DMS53 treated with DMSO at 0.1 percent for 48 hours (cell line): Measurements from ENCODE around the gene TMEM134.

Experiments
- DNase-seq: peaks from one replicate; lab custom pipeline; 2025; ENCODE audit not compliant: unreplicated experiment; lab: John Stamatoyannopoulos, UW

The TMEM134 gene

DNA sequence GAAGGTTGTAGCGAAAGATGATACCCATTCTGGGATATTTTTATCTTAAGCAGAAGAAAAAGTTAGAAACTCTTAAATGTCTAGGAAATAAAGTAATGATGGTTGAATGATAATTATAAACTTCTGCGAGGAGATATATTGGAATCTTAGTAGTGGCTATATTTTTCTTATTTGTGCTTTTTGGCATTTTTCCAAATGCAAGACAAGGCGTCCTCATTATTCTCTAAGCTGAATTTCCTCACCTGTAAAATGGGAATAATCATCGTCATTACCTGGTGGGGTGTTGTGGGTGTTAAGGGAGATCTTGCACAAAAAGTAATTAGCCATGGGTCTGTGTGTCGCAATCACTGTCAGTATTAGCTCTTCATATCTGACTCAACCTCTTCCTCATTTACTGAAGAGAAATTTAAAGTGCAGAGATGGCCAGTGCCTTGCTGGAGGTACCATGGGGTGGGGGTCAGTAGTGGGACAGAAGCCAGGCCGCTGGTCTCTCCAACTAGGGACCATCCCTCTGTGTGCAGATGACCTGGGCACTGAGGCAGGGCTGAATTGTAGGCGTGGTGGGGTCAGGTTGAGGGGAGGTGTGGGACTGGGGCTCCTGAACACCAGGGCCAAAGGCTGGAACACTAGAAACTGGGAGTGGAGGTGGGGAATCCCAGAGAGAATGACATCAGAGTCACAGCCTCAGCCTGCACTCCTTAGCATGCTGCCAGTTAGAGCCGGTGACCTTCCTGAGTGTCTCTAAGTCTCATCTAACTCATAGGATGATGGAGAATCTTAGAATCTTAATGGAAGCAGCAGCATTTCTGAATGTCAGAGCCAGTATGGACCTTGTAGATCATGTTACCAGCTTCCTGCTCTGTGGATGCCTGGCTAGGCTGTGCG, 32.0 kb upstream of the TMEM134 start:
- no peak for DNase-seq

- no peak for DNase-seq
Measured at GRCh38 chr11:67500484-67500821, 31.4 kb upstream of the TMEM134 start.

DNA sequence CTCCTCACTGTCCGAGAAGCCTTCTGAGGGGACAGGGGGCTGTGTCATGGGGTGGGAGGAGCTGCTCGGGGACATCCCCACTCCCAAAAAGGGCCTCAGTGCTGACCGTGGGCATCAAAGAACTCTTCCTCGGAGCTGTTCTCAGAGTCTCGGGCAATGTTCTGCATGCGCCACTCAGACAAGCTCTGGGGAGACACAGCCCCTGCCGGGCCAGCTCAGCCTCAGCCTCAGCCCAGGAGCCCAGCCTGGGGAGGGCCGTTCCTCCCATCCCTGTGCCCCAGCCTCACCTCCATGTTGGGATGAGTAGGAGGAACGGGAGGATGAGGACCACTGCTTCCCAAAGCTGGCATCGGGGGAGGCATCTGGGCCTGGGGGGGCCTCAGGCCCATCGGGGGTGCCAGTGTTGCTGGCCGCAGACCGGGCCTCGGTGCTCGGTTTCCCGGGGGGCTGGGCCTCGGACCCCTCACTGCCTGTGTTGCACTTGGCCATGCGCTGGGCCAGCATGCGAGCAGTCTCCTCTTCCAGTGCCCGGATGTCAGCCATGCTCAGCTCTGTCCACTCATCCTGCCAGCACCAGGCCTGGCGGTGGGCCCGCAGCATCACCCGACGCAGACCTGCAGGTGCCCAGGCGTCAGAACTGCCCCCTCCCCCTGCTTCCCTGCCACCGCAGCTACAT, 30.9 kb upstream of the TMEM134 start:
- DNase-seq, result no peak

DNA sequence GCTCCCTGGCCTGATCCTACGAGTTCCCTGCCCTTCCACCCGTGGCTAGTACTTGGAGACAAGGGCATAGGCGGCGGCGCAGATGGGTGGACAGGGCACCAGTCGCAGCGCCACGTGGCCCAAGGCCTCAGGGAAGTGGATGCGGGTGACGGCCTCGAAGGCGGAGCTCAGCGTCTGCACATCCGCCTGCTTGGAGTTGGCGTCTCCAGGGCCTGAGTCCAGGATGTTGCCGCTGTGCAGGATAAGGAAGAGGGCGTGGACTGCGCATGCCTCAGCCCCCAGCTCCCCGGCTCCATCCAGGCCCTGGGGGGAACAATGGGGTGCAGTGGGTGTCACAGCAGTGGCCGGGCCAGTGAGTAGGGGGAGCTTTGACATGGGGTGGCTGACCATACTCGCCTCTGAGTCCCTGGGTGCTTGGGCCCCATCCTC, 29.5 kb upstream of the TMEM134 start:
- DNase-seq, result no peak

DNA sequence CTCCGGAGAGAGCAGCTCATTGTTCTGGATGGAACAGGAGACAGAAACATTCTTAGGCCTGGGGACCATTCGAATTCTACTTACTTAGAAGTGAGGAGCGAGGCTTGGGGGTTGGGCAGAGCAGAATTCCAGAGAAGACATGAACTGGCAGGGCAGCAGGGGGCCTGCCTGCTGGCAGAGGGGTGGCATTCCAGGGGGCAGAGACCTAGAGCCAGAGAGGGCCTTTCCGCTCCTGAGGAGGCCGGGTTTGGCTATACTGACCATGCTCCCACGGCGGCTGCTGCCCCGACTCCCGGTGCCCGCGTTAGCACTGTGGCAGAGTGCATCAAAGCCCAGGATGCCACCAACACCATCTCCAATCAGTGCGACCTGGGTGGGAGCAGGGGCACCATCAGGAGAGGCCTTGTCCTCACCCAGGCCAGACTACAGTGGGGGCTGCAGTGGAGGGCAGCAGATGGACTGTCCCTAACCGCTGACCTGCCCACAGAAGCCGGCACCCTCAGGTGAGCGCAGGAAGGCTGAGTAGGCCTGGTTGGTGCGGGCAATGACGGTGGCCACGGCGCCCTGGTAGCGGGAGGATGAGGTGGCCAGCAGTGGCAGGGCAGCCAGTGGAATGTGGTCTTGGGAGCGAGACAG, 28.7 kb upstream of the TMEM134 start:
- no peak for DNase-seq

DNA sequence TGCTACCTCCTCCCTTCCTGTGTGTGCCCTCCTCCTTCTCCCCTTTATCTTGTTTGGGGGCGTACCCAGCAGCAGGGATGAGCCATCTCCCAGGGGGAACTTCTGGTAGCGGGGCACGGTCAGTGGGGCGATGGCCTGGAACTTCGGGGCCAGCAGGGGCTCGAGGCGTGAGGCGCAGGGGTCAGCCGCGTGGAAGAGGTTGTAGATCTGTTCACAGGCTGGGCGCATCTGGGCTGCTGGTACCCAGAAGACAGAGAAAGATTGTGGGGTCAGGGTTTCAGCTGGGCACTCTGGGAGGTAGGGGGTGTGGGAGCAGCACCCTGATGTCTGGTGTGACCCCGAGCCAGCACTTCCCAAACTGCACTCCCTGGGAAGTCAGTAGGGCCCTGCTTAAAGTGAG, 27.1 kb upstream of the TMEM134 start:
- no peak for DNase-seq

DNA sequence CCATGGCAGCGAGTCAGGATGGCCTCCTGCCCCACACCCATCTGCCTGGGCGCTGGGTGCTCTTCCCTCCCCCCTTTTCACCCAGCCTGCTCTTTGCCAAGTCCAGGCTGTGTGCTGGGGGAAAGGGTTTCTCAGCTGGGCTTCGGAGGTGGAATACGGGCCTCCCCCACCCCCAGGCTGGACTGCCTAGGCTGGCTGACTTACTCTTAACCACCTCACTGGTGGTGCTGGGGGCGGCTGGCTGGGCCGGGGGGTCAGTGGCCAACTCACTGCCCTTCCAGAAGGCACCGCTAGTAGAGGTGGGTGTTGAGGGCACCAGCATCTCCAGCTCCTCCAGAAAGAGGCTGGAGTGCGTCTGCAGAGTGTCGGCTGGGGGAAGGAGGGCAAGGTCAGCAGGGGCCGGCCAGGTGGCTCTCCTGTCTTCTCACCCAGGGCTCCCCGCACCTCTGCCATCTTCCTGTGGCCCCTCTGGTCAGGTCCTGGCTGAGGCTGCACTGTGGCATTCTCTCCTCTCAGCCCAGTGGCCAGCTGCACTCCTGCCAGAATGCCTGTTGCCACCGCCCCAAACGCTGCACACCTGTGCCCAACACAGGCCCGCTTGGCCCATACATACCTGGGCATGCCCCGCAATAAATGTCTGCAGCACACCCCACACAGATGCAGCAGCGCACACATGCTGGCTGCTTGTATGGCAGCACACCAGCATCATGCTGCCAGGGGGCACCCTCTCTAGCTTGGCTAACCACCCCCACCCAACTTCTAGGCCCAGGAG, 26.4 kb upstream of the TMEM134 start:
- DNase-seq, result no peak

DNA sequence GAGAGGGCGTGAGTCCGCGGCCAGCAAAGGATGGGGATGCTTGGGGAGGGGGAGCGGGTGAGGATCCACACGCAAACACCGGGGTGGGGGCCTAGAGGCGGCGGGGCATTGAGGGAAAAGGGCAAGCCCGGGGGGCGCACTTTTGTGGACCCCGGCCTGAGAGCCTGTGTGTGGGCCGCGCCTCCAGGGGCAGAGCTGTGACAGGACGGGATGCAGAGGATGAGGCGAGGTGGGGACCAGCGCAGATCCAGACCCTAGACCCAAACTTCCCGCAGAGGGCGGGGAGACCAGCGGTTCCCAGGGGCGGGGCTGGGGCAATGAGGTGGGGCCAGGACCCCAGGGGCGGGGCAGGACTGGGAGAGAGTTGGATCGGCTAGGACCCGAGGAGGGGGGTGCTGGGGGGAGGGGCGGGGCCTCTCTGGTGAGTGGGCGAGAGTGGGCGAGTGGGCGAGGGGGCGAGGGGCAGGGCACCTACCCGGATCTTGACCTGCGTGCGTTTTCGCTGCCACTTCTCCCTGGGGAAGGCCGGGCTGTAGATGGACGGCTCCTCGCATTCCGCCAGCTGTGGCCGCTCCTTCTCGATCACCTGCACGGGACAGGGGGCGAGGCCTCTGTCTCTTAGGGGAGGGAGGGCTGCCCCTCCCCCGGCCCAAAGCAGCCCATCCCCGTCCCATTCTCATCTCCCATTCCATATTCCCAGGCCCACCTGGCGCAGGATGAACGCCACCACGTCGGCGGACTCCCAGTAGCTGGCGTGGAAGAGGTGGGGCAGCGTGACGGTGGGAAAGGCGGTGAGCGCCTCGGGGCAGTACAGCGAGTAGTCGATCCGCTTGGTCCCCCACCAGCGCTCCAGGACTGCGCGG, 25.6 kb upstream of the TMEM134 start:
- DNase-seq, result no peak

- no peak for DNase-seq
Measured at GRCh38 chr11:67493548-67494370, 24.7 kb upstream of the TMEM134 start.

DNA sequence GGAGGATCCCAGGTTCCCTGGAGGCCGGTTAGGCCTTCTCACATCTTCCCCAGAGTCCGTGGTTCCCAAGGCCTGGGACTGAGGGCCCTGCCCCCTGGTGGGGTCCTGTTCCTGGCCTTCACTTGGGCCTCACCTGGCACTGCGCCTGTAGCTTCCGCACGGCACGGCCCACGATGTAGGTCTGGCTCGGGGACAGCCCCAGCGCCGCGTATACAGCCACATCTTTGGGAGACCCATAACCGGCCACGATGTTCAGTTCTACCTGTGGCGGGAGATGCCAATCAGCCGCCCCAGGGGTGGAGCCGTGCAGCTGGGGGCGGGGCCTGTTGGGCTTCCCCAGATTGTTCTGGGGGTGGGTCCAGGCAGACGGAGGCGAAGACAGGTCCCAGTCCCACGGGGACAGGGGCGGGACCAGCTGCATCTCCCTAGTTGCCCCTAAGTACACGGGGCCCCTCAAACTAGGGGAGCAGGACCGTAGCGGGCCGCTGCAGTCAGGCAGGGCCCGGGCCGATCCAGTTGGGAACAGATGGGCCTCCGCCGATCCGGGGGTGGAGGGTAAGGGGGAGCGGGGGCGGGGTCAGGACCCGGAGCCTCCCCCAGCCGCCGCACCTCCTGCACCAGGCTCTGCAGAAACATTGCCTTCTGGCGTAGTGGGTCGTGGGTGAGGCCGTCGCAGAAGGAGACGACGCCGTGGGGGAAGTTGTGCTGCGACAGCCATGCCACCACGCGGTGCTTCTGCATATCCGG, 23.9 kb upstream of the TMEM134 start:
- DNase-seq, result no peak

- DNase-seq, result no peak
Measured at GRCh38 chr11:67492069-67492727, 23.1 kb upstream of the TMEM134 start.

DNA sequence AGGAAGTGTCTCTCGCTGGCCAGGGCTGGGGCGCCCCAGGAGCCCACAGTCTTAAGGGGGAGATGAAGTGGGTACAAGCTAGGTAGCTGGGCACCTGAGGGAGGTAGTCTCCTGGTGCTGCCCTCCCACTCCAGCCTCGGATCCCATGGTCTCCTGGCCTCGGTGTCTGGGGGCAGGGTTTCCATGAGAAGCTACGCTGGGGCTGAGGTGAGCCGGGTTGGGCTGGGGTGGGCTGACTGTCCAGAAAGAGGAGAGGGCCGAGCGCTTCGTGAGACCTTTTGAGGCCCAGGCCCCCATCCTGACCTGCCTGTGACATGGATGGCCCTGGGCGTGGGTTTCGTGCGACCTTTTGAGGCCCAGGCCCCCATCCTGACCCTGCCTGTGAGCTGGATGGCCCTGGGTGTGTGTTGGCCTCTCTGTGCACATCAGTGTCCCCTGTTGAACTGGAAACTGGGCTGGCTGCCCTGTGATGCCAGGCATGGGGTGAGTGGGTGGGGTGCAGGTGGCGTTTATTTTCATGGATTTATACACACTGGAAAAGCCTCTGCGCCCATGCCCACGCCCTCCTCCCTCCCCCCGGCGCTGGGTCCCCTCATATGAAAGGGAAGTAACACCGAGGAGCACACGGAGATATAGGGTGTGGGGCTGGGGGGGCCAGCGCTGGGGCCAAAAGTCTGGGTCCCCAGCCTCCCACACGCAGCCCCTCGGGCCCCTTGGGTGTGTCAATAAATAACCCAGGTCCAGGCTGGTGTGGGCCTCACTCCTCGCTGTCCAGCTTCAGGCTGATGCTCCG, 22.4 kb upstream of the TMEM134 start:
- DNase-seq, result no peak

DNA sequence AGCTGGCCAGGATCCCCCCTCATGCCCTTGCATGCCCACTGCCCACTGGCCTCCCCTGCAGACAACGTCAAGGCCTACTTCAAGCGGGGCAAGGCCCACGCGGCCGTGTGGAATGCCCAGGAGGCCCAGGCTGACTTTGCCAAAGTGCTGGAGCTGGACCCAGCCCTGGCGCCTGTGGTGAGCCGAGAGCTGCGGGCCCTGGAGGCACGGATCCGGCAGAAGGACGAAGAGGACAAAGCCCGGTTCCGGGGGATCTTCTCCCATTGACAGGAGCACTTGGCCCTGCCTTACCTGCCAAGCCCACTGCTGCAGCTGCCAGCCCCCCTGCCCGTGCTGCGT, 21.6 kb upstream of the TMEM134 start:
- DNase-seq, result no peak

- DNase-seq, result no peak
Measured at GRCh38 chr11:67489885-67490726, 21.1 kb upstream of the TMEM134 start.

- no peak for DNase-seq
Measured at GRCh38 chr11:67489203-67489884, 20.3 kb upstream of the TMEM134 start.
